Fibroblast of lung (primary cell): ENCODE data around the gene UNC13B. TPM values are rescaled to one million over a fixed set of nuclear protein-coding genes. Genes with fewer than 3 reads are reported as not detected.

Experiments used
- DNase-seq, 2 donors: peaks; one replicate each; pipeline versions ENCODE4 v3.0.0 to v3.0.0-alpha.2; 2010; ENCODE audit warnings: low read depth in 2 of 2
- H2AFZ ChIP-seq: 2 replicates; pipeline ENCODE4 v1.5.1; 2012; ENCODE audit warnings: low read length, control low read depth, inconsistent platforms
- H3K27ac ChIP-seq: 2 replicates; pipeline ENCODE4 v1.5.1; 2011; ENCODE audit warnings: low read length, control low read depth; ENCODE audit not compliant: insufficient read depth
- H3K27me3 ChIP-seq: 2 replicates; pipeline ENCODE4 v1.5.1; 2011; ENCODE audit warnings: mild to moderate bottlenecking, low read length; ENCODE audit not compliant: control insufficient read depth, insufficient read depth
- H3K36me3 ChIP-seq: 2 replicates; pipeline ENCODE4 v1.5.1; 2011; ENCODE audit warnings: low read length; ENCODE audit not compliant: control insufficient read depth, insufficient read depth
- H3K4me1 ChIP-seq: 2 replicates; pipeline ENCODE4 v1.5.1; 2011; ENCODE audit warnings: low read length; ENCODE audit not compliant: control insufficient read depth, insufficient read depth; ENCODE audit errors: extremely low read depth
- H3K4me2 ChIP-seq: 2 replicates; pipeline ENCODE4 v1.5.1; 2011; ENCODE audit warnings: low read length, control low read depth; ENCODE audit not compliant: insufficient read depth; ENCODE audit errors: extremely low read depth
- H3K4me3 ChIP-seq, 4 experiments: fragments of 200-600 bp in 1 of 4; sonication (generic) in 1 of 4; replicated peaks in 1 of 4; 2 replicates each; pipeline ENCODE4 v1.5.1; 2011 to 2016; ENCODE audit warnings: low read length in 4 of 4, low read depth in 3 of 4, mild to moderate bottlenecking in 3 of 4, control low read depth in 2 of 4, inconsistent platforms in 1 of 4, mixed read lengths in 1 of 4; ENCODE audit not compliant: insufficient read depth in 1 of 4; ENCODE audit errors: control extremely low read depth in 1 of 4
- H3K79me2 ChIP-seq: 2 replicates; pipeline ENCODE4 v1.5.1; 2012; ENCODE audit warnings: mild to moderate bottlenecking, low read length, inconsistent platforms; ENCODE audit not compliant: control insufficient read depth, insufficient read depth
- H3K9ac ChIP-seq: 2 replicates; pipeline ENCODE4 v1.5.1; 2011; ENCODE audit warnings: mild to moderate bottlenecking, low read length, control low read depth; ENCODE audit not compliant: insufficient read depth
- H3K9me3 ChIP-seq: 2 replicates; pipeline ENCODE4 v1.5.1; 2012; ENCODE audit warnings: low read depth, low read length; ENCODE audit not compliant: control insufficient read depth, insufficient read depth
- H4K20me1 ChIP-seq: 2 replicates; pipeline ENCODE4 v1.5.1; 2011; ENCODE audit warnings: low read length; ENCODE audit not compliant: control insufficient read depth, insufficient read depth; ENCODE audit errors: extremely low read depth
- EZH2 ChIP-seq: IDR thresholded peaks from 2 replicates; pipeline ENCODE4 v1.5.1; 2012; ENCODE audit warnings: low read length, control low read depth, mild to moderate bottlenecking; ENCODE audit errors: missing control alignments
- polyA plus RNA-seq, 2 donors: library from polyadenylated mRNA; depleted of rRNA in 1 of 2; stranded (reverse) in 1 of 2; unstranded in 1 of 2; fragments of >200 nt; gene quantifications; 2 replicates each; pipeline ENCODE4 v1.2.1, GENCODE V29; 2011 to 2012; ENCODE audit warnings: missing spikeins in 1 of 2
- total RNA-seq: library from RNA; depleted of rRNA; stranded (reverse); fragments of >200 nt; gene quantifications from 2 replicates; pipeline ENCODE4 v1.2.1, GENCODE V29; 2014
- TF ChIP-seq, protein P1 (sequence below), 2 donors: IDR thresholded peaks in 1 of 2; conservative IDR thresholded peaks in 1 of 2; 1 replicate in 1 of 2; 2 replicates in 1 of 2; pipeline ENCODE4 v1.5.1; 2011 to 2012; ENCODE audit warnings: low read length in 2 of 2, control low read depth in 1 of 2, inconsistent platforms in 1 of 2, low read depth in 1 of 2, mild to moderate bottlenecking in 1 of 2

The UNC13B gene
- total and polyA plus RNA-seq, 2 donors (not counting 1 experiment from before 2014, with no cell fraction given): 9.7 to 38.3 TPM

DNA sequence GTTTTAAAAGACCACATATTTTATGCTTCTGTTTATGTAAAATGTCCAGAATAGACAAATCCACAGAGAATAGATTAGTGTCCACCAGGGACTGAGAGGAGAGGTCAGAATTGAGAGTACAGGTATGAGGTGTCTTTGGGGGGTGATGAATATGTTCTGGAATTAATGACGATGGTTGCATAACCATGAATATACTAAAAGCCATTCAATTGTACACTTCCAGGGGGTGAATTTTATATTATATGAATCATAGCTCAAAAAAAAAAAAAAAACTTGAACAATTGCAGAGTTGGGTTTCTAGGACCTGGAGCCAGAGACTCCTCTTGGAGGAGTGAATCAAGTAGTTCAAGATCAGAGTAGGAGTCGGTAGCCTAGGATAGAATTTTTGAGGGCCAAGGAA, 270.3 kb downstream of the UNC13B start:
- no peaks in the 10 kb centered on the region for H3K36me3 ChIP-seq

DNA sequence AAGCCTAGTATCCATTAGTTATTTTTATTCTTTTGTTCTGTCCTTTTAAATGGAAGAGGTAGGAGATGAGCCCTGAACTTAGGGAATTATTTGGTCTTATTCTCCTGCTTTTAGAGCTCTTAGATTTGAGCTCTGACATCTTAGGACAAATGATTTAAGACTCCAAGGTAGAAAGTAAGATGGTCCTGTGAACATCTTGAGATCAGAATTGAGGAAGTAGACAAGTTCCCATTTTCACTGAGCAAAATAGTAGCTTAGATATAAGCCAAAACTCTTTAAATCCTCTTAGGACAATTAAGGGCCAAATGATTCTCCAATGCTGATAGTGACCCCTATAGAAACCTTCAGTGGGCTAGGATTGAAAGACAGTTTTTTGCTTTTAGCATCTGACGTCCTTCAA, 275.1 kb downstream of the UNC13B start:
- TF ChIP-seq, protein P1, sequence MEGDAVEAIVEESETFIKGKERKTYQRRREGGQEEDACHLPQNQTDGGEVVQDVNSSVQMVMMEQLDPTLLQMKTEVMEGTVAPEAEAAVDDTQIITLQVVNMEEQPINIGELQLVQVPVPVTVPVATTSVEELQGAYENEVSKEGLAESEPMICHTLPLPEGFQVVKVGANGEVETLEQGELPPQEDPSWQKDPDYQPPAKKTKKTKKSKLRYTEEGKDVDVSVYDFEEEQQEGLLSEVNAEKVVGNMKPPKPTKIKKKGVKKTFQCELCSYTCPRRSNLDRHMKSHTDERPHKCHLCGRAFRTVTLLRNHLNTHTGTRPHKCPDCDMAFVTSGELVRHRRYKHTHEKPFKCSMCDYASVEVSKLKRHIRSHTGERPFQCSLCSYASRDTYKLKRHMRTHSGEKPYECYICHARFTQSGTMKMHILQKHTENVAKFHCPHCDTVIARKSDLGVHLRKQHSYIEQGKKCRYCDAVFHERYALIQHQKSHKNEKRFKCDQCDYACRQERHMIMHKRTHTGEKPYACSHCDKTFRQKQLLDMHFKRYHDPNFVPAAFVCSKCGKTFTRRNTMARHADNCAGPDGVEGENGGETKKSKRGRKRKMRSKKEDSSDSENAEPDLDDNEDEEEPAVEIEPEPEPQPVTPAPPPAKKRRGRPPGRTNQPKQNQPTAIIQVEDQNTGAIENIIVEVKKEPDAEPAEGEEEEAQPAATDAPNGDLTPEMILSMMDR (conservative IDR thresholded peaks at IDR 0.05 in 1 of 2, IDR thresholded peaks at IDR 0.05 in 1 of 2; ENCODE audit: low read depth in 1 of 2, low read length in 2 of 2): no peak
- no peak for TF ChIP-seq EZH2
- H3K27ac ChIP-seq: no peak overlapping the region
- H4K20me1 ChIP-seq: no peaks in the 10 kb centered on the region
- H3K36me3 ChIP-seq: no peaks in the 10 kb centered on the region
- H3K27me3 ChIP-seq: no peaks in the 10 kb centered on the region
- no peaks in the 10 kb centered on the region for H3K9me3 ChIP-seq
- no peak overlapping the region for H3K4me3 ChIP-seq
- H3K79me2 ChIP-seq: no peaks in the 10 kb centered on the region
- no peak overlapping the region for H3K9ac ChIP-seq
- no peak overlapping the region for H2AFZ ChIP-seq
- DNase-seq: no peak
- no peaks in the 10 kb centered on the region for H3K4me1 ChIP-seq
- no peak overlapping the region for H3K4me2 ChIP-seq

More for the DNA sequence above, 270.3 kb downstream of the UNC13B start:
- H3K4me3 ChIP-seq: no peak overlapping the region
- no peaks in the 10 kb centered on the region for H3K4me1 ChIP-seq
- no peak overlapping the region for H3K27ac ChIP-seq
- H2AFZ ChIP-seq: no peak overlapping the region
- no peaks in the 10 kb centered on the region for H3K27me3 ChIP-seq
- DNase-seq: no peak
- H3K9me3 ChIP-seq: no peaks in the 10 kb centered on the region
- no peak for TF ChIP-seq EZH2
- TF ChIP-seq, protein P1 (conservative IDR thresholded peaks at IDR 0.05 in 1 of 2, IDR thresholded peaks at IDR 0.05 in 1 of 2; ENCODE audit: low read depth in 1 of 2, low read length in 2 of 2): no peak
- no peak overlapping the region for H3K4me2 ChIP-seq
- H4K20me1 ChIP-seq: no peaks in the 10 kb centered on the region
- H3K9ac ChIP-seq: no peak overlapping the region
- H3K79me2 ChIP-seq: no peaks in the 10 kb centered on the region

DNA sequence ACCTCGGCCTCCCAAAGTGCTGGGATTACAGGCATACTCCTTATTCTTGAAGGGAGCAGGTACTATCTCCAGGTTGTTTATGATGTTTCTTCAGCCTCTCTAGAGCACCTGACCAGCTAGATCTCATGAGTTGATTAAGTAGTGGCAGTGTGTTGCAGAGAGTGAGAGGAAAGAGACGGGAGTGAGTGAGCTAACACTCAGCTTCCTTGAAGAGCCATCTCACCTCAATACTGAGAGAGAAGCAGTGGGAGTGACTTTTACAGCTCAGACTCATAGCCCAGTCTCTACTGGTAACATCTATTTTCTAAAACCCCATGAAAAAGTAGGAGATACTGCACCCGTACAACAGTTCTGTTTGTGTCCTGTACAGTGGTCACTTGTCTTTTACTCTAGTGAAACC, 284.2 kb downstream of the UNC13B start:
- H3K9me3 ChIP-seq: no peaks in the 10 kb centered on the region
- no peak overlapping the region for H3K27ac ChIP-seq
- no peak for DNase-seq
- H3K4me3 ChIP-seq: no peak overlapping the region
- no peak overlapping the region for H3K9ac ChIP-seq
- no peaks in the 10 kb centered on the region for H3K79me2 ChIP-seq
- TF ChIP-seq, protein P1 (conservative IDR thresholded peaks at IDR 0.05 in 1 of 2, IDR thresholded peaks at IDR 0.05 in 1 of 2; ENCODE audit: low read depth in 1 of 2, low read length in 2 of 2): no peak
- no peak for TF ChIP-seq EZH2
- H3K4me1 ChIP-seq: no peaks in the 10 kb centered on the region
- no peak overlapping the region for H2AFZ ChIP-seq
- no peaks in the 10 kb centered on the region for H3K27me3 ChIP-seq
- no peak overlapping the region for H3K4me2 ChIP-seq
- H4K20me1 ChIP-seq: no peaks in the 10 kb centered on the region
- H3K36me3 ChIP-seq: no peaks in the 10 kb centered on the region
